Measurements from ENCODE around the gene YIF1B.

The YIF1B gene

DNA sequence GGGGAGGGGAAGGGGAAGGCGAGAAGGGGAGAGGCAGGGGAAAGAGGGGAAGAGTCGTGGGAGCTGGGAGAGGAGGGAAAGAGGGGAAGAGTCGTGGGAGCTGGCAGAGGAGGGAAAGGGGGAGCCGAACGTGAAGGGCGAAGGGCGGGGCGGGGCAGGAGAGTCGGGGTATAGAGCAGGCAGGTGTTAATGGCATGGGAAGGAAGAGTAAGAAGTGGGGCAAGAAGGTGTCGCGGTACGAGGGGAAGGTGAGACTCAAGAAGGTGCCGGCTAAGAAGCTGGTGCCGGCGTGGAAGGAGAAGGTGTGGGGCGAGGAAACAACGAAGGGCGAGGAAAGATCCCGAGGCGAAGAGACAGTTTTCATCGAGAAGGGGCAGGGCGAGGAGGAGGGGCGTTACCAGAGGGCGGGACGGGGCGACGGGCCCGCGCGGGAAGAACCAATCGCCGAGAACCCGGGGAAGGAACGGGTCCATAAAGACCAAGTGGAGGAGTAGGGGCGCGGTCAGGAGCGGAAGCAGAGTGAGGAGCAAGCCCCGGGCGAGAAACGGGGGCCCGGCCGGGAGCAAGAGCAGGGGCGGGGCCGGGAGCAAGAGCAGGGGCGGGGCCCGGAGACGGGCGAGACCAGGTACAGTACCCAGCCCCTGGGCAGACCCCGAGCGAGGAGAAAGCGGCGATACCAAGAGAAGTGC lies 20.3 kb upstream of the YIF1B start:
- peak; percentile 96 for DNase-seq (ENCODE audit: low spot score)

DNA sequence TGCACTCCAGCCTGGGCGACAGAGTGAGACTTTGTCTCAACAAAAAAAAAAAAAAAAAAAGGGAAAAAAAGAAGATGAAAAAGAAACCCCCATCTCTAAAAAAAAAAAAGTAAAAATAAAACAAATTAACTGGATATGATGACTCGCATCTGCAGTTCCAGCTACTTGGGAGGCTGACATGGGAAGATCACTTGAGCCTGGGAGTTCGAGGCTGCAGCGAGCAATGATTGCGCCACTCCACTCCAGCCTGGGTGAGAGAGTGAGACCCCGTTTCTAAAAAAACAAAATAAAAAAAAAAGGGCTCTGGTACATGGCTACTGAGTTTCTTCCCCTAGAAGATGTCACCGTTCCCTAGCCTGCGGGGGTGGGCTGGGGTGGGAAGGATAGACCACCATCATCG lies 17.5 kb upstream of the YIF1B start:
- no peak for DNase-seq (ENCODE audit: low spot score)

DNA sequence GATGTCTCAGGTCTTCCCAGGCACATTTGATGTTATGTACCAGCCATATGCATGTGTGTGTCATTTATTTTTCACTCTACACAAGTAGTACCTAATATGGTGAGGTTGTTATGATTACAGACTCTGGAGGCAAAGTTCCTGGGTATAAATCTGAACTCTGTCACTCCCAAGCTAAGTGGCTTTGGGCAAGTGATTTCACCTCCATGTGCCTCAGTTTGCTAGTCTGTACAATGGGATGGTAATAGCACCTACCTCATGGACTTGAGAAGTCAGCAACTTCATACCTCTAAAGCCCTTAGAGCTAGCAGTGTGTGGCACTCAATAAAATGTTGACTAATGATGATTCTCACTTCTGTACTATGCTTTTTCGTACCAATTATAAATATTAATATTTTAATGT lies 16.0 kb upstream of the YIF1B start:
- no peak for DNase-seq (ENCODE audit: low spot score)

DNA sequence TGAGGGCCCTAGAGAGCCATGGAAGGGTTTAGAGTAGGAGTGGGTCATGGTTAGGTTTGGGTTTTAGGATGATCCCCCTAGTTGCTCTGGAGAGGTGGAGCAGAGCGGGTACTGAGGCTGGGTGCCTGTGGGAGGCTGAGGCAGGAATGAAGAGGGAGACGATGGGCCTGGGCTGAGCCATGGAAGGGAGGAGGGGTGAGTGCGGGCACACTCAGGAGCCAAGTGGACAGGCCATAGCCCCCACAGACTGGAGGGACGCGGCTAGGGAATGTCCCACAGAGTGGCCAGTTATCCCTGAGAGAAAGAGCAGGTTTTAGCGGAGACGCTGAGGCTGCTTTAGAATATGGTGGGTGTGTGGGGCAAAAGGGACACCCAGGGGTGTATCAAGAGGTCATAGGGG lies 13.9 kb upstream of the YIF1B start:
- no peak for DNase-seq (ENCODE audit: low spot score)

DNA sequence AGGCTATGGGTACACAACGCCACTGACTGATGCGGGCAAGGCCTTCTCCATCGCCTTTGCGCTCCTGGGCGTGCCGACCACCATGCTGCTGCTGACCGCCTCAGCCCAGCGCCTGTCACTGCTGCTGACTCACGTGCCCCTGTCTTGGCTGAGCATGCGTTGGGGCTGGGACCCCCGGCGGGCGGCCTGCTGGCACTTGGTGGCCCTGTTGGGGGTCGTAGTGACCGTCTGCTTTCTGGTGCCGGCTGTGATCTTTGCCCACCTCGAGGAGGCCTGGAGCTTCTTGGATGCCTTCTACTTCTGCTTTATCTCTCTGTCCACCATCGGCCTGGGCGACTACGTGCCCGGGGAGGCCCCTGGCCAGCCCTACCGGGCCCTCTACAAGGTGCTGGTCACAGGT lies 10.8 kb upstream of the YIF1B start:
- DNase-seq (ENCODE audit: low spot score) = no peak

DNA sequence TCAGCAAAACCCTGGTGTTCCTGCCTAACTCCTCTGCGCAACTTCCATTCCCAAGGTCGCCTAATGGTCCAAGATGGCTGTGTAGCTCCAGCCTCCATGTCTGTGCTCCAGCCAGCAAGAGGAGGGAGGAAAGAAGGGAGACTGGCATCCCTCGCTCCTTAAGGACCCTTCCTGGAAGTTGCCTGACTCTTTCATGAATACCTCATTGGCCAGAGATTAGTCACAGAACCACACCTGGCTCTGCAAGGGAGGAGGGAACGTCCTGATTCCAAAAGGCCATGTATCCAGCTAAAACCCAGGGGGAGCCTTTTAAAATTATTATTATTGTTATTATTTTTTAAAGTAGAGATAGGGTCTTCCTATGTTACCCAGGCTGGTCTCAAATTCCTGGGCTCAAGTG lies 8.7 kb upstream of the YIF1B start:
- DNase-seq (ENCODE audit: low spot score) = no peak

DNA sequence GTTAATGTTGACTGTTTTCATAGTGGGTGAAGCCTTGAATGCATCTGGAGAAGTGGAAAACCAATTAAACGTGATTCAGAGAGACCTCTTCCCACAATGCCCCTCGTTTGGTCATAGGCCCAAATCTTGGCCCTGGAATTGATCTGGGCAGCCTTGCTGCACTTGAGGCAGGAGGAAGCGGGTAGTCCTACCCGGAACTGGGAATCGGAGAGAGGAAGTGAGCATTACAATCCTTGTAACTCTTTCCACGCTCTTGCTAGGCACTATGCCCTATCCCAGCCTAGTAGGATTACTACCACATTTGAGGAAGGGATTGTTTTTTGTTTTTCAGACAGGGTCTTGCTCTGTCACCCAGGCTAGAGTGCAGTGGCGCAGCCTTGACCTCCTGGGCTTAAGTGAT lies 7.5 kb upstream of the YIF1B start:
- no peak for DNase-seq (ENCODE audit: low spot score)

DNA sequence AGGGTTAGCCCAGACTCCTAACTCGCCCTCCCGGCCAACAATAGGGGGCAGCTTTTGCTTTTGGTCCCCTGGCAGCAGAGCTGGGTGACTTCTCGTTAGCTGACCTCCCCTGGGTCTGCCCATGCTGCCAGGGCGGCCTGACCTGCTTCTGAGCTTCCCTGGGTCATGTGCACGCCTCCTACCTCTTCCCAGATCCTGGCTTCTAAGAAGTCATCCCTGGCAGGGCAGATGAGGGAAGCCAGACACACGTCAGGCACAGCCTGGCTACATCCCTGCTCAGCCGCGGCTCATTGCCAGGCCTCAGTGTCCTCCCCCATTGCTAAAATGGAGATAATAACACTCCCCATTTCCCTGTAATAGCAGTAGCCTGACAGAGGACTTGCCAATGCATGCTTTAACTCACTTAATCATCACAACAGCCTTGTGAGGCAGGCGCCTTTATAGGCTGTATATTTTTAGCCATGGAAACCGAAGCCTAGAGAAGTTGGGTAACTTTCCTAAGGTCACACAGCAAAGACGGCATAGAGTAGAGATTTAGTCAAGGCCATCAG lies 6.0 kb upstream of the YIF1B start:
- DNase-seq (ENCODE audit: low spot score) = no peak

DNA sequence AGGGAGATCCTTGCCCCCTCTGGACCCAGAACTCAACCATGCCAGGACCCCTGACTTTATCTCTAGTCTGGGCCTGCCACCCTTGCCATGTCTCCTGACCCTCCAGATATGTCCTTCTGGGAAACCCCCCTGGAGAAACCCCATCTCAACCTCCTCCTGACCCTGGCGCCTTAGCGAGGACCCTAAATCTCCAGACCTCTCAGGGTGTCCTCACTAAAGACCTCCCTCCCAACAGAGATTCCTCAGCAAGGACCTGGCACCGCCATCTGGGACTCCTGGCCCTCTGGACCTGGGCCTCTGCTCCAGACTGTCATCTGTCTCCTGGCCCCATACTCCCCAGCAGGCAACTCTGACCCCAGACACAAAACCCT lies 5.2 kb upstream of the YIF1B start:
- no peak for DNase-seq (ENCODE audit: low spot score)

DNA sequence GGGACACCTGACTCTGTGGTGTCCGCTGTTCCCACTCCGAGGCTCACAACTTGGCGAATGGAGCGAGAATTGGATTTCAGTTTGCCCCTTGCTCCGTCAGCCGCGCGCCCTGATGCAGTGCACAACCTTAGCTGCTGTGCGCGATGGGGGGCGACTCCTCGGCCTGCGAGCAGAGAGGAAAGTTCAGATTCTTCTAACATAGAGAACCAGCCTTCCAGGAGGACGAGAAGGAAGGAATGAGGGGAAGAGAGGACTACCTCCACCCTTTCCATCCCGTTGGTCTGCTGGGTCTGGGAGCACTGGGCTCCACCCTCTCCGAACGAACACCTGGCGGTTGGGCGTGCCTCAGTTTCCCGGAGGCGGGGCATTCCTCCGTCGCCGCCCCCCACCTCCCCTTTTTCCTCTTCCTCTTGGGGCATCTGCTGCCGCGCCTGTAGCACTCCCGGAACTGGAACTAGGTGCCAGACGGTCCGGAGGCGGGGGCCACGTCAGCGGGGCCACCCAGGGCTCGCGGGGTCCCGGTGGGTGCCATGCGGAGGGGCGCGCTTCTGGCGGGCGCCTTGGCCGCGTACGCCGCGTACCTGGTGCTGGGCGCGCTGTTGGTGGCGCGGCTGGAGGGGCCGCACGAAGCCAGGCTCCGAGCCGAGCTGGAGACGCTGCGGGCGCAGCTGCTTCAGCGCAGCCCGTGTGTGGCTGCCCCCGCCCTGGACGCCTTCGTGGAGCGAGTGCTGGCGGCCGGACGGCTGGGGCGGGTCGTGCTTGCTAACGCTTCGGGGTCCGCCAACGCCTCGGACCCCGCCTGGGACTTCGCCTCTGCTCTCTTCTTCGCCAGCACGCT lies 3.9 kb upstream of the YIF1B start, which contains the start of gene KCNK6:
TSS of gene KCNK6 (plus strand) at position 425 of the 838 bp plus-strand sequence. CDS start at position 531, 106 bp downstream.
- no peak for DNase-seq (ENCODE audit: low spot score)

DNA sequence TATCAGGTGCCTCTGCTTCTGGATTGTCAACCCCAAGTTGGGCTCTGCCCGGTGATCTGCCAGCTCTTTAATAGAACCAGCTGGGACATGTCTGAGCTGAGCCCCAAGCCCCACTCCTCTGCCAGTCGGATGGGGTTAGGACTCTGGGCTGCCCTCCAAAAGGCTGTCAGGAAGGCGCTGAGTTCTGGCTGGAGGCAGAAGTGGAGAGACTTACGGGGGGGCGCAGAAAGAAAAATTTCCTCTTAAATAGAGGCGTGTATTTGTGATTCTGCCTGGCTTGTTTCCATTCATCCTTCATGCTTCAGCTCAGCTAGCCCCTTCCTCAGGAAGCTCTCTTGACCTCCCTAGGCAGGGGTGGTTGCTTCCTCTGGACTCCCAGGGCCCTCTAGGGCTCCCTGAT lies 2.9 kb upstream of the YIF1B start:
- DNase-seq (ENCODE audit: low spot score) = no peak

DNA sequence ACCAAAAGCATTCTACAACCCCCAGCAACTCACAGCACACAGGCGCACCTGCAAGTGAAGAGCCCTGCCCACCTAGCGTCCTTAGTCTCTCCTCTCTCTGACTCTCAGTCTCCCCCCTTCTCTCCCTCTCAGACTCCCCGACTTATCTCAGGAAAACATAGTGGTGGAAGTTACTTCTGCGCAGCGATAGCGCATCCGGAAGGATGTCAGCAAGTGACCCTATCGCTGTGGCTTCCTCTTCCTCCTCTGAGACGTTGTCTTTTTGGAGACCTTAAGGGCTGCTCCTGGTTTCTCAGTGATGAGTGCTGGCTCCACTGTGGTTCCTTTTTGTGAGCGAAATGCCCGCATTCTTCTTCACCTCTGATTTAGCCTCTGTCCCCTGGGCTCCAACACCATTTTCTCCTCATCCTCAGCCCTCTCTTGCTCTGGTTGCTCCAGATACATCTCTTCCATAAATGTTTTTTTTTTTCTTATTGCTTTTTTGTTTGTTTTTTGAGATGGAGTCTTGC lies 1.4 kb upstream of the YIF1B start:
- DNase-seq (ENCODE audit: low spot score) = no peak

DNA sequence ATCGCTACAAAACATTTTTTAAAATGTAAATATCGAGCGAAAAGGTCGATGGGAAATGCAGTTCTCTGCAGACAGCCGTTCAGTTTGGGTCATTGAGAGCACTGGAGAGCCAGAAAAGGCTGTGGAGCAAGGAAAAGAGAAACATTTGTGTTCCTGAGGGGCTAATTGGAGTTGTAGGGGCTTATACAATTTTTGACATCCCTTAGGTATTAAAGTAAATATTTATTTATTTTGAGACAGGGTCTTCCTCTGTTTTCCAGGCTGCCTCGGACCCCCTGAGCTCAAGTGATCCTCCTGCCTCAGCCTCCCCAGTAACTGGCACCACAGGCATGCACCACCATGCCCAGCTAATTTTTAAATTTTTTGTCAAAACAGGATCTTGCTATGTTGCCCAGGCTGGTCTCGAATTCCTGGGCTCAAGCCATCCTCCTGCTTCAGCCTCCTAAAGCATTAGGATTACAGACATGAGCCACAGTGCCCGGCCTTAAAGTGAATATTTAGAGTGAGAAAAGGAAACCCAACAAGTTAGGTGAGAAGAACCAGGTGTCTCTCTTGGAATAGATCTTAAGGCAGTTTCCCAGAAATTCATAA lies 825 bp upstream of the YIF1B start:
- DNase-seq (ENCODE audit: low spot score) = no peak

DNA sequence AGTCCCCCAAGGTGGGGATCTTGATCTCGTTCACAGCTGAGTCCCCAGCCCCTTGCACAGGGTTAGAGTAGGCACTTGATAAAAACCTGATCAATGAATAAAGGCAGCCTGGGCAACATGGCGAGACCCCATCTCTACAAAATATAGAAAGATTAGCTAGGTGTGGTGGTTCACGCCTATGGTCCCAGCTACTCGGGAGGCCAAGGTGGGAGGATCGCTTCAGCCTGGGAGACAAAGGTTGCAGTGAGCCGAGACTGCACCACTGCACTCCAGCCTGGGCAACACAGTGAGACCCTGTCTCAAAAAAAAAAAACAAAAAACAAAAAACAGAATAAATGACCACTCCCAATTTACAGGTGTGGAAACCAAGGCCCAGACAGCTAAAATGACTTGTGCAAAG lies 4.8 kb downstream of the YIF1B start:
- no peak for DNase-seq (ENCODE audit: low spot score)

DNA sequence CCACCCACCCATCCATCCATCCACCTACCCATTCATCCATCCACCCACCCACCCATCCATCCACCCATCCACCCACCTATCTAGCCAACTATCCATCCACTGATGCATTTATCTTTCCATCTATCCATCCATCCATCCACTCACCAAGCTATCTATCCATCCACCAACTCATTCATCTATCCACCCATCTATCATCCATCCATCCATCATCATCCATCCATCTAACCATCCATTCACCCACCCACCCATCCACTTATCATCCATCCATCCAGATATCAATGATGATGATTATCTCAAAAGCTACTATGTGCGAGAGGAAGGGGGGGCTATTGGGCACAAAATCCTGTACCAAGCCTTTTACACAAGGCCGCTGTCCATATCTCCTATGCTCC lies 5.5 kb downstream of the YIF1B start:
- no peak for DNase-seq (ENCODE audit: low spot score)

DNA sequence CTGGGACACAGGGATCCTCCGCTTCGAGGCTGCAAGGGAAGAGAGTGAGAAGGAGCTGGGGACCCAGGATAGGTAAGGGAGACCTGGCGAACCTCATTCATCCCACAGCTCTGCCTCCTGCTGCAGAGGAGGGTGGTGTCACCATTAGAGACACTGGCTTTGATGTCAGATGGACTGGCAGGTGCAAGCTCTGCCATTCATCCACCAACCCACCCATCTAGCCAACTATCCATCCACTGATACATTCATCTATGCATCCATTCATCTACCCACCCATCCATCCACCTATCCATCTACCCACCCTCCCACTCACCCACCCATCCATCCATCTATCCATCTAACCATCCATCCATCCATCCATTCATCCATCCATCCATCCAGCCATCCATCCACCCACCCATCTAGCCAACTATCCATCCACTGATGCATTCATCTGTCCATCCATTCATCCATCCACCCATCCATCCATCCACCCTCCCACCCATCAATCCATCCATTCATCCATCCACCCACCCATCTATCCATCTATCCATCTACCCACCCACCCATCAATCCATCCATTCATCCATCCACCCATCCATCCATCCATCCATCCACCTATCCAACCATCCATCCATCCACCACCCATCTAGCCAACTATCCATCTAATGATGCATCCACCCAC lies 6.0 kb downstream of the YIF1B start:
- no peak for DNase-seq (ENCODE audit: low spot score)

DNA sequence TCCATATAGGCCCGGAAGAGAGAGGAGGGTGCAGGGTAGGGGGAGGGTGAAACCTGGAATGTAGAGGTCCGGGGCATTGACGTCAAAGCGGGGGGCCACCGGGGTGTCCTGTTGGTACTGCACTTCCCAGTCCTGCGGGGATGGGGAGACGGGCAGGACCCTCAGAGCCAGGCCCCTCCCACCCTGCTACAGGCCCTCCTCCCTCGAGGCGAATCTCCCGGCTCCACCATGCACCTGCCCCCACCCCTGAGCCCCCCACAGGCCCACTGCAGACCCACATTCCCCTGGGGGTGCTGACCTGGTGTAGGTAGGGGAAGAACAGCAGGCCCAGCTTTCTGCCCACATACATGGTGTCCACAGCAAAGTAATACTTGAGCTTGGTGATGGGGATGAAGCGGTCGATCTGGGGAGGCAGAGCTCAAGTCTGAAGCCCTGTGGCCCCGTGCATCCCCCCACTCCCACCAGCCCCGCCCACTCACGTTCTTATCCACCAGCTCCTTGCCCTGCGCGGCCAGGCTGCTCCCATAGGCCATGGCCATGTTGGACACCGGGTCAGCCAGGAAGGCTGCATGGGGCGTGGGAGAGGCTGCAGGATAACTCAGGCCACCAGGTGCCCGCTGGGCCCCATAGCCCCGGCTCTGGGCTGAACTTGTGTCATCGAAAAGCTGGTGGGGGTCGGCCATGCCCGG lies 6.7 kb downstream of the YIF1B start:
- no peak for DNase-seq (ENCODE audit: low spot score)

DNA sequence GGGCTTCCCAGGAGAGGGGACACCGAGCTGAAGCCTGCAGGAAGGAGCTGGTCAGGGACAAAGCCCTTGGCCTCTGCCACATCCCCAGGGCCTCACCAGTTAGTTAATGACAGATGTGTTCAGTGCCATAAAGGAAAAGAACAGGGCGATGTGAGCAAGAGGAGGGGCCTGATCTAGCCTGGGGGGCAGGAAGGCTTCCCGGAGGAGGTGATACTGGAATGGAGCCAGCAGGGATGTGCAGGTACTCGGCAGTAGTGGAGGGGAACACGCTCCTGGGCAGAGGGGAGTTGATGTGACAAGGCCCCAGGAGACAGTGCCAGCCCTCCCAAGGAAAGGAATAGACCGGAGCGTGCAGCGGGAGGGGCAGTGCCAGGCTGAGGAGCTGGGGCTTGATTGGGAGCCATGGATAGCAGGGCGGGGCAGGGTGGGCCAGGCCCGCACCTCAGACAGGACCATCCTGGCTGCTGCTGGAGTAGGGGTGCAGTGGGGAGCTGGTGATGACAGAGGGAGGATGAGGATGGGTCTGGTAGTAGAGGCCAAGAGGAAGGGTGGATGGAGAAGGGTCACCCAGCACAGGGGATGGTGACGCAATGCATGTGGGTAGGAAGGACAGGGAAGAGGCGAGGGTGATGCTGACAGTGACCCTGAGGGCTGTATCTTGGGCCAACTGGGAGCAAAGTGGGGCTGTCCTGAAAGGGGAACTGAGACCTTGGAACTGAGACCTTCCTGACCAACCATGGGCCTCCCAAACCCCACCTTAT lies 7.6 kb downstream of the YIF1B start:
- no peak for DNase-seq (ENCODE audit: low spot score)

DNA sequence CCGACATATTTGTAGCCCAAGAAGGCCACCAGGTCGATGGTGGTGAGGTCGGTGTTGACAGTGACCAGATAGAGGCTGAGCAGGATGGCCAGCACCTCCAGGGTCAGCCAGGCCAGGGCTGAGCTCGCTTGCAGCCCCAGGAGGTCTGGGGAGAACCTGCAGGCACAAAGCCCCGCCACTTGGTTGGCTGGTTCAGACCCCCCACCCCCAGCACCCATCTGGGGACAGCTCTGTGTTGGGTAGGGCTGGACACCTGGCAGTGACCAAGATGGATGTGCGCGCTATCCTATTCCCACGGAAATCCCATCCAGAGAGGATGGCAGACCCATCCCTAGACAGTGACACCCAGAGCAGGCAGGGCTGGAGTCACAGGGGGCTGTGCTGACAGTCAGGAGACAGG lies 8.2 kb downstream of the YIF1B start:
- DNase-seq (ENCODE audit: low spot score) = no peak

DNA sequence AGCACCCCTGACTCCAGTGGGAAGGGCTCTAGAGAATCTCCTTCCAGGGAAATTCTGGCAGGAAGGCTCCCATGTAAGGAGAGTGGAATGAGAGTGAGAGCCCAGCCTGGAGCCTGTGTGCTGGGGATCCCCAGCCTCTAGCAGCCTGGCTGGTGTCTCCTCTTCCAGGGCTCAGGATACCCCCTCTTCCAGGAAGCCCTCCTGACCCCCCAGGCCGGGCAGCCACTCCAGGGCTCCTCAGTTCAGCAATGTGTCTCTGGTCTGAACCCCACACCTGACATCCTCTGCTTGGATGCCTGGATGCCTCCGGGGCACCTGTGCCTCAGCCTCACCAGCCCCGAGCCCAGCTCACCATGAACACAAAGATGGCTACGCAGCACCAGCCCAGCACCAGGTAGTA lies 8.7 kb downstream of the YIF1B start:
- DNase-seq (ENCODE audit: low spot score) = no peak

DNA sequence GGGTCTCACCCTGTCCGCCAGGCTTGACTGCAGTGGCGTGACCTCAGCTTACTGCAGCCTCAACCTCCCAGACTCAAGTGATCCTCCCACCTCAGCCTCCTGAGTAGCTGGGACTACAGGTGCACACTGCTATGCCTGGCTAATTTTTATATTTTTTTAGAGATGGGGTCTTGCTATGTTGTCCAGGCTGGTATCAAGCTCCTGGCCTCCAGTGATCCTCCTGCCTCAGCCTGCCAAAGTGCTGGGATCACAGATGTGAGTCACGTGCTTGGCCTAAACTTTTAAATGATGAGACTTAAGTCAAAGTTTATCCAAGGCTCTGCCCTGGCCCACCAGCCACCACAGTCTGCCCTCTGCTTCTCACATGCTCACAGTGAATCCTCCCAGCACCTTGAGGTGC lies 9.5 kb downstream of the YIF1B start:
- no peak for DNase-seq (ENCODE audit: low spot score)

Data from cerebellar cortex (tissue), 1 donor.